ENCODE data around the gene TUBAL3.

The TUBAL3 gene

DNA sequence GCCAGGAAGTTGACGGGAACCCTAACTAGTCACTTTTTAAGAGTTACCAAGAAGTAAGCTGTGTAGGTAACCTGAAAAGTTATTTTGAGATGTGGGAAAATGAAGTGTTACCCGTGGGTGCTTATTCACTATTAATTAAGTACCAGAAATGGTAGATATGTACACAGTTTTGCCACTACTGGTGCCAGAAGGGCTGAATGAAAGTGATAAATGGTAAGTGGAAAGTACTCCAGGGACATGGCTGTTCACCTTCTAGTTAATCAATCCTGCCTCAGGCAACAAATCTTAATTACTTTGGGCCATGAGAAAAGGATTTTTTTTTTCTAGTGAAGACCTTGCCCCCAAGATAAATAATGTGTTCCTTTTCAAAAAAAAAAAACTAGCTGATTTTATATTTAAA lies 23.5 kb upstream of the TUBAL3 start:
- no peak overlapping the region for H3K9ac ChIP-seq (ENCODE audit: low read depth, low read length, poor library complexity, severe bottlenecking)
- H3K79me2 ChIP-seq (ENCODE audit: insufficient read depth, low read length) = peaks cover 62% of the 10 kb centered on the region
- H3F3A ChIP-seq (ENCODE audit: low read depth) = 0 out of 2 replicates have a peak, but pooled peaks cover 3% of the 10 kb centered on the region
- TF ChIP-seq EZH2phosphoT487 (IDR thresholded peaks at IDR 0.05; ENCODE audit: borderline replicate concordance) = no peak
- TF ChIP-seq, protein P1, sequence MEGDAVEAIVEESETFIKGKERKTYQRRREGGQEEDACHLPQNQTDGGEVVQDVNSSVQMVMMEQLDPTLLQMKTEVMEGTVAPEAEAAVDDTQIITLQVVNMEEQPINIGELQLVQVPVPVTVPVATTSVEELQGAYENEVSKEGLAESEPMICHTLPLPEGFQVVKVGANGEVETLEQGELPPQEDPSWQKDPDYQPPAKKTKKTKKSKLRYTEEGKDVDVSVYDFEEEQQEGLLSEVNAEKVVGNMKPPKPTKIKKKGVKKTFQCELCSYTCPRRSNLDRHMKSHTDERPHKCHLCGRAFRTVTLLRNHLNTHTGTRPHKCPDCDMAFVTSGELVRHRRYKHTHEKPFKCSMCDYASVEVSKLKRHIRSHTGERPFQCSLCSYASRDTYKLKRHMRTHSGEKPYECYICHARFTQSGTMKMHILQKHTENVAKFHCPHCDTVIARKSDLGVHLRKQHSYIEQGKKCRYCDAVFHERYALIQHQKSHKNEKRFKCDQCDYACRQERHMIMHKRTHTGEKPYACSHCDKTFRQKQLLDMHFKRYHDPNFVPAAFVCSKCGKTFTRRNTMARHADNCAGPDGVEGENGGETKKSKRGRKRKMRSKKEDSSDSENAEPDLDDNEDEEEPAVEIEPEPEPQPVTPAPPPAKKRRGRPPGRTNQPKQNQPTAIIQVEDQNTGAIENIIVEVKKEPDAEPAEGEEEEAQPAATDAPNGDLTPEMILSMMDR (conservative IDR thresholded peaks at IDR 0.05; ENCODE audit: low read length) = no peak
- no peak overlapping the region for H2AFZ ChIP-seq (ENCODE audit: low read length)
- H3K9me2 ChIP-seq (replicated peaks; ENCODE audit: low read depth, low read length) = no peaks in the 10 kb centered on the region
- no peak overlapping the region for H3K4me3 ChIP-seq (ENCODE audit: low read length, poor library complexity, severe bottlenecking)
- H3K4me1 ChIP-seq (ENCODE audit: insufficient read depth, low read length, poor library complexity, severe bottlenecking) = peaks cover 18% of the 10 kb centered on the region
- H3K36me3 ChIP-seq (ENCODE audit: insufficient read depth, low read length) = peaks cover 55% of the 10 kb centered on the region
- no peaks in the 10 kb centered on the region for H3K27me3 ChIP-seq (ENCODE audit: insufficient read depth, low read length, poor library complexity, severe bottlenecking)
- peaks cover 5% of the 10 kb centered on the region; the same call in 1 of the 2 replicates for H3K9me3 ChIP-seq (ENCODE audit: insufficient read depth, low read depth, low read length)
- H4K20me1 ChIP-seq (ENCODE audit: insufficient read depth, low read length, poor library complexity, severe bottlenecking) = peaks cover 15% of the 10 kb centered on the region
- no peak overlapping the region for H3K4me2 ChIP-seq (ENCODE audit: low read depth, low read length, poor library complexity, severe bottlenecking)

DNA sequence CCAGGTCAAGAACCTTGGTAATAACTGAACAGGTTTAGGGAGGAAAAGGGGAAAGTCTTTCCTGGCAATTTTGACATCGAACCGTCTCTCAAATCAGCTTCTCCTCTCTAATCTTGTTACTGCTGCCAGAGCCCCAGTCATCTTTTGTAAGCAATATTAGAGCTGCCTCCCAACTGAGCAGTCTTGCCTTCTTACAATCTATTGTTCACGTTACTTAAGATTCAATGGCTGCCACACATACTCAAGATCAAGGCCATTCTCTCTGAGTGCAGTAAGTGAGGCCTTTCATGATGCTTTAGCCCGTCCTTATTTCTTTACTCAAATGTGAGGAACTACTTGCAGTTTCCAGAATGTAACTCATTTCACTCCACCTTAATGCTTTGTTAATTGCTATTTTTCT lies 20.1 kb upstream of the TUBAL3 start:
- H3K9me2 ChIP-seq (replicated peaks; ENCODE audit: low read depth, low read length) = no peaks in the 10 kb centered on the region
- H3K4me1 ChIP-seq (ENCODE audit: insufficient read depth, low read length, poor library complexity, severe bottlenecking) = peaks cover 30% of the 10 kb centered on the region
- no peaks in the 10 kb centered on the region for H3K27me3 ChIP-seq (ENCODE audit: insufficient read depth, low read length, poor library complexity, severe bottlenecking)
- H2AFZ ChIP-seq (ENCODE audit: low read length) = no peak overlapping the region
- peaks cover 28% of the 10 kb centered on the region for H3K36me3 ChIP-seq (ENCODE audit: insufficient read depth, low read length)
- no peak overlapping the region for H3K4me3 ChIP-seq (ENCODE audit: low read length, poor library complexity, severe bottlenecking)
- no peaks in the 10 kb centered on the region for H3K9me3 ChIP-seq (ENCODE audit: insufficient read depth, low read depth, low read length)
- peaks cover 82% of the 10 kb centered on the region for H3K79me2 ChIP-seq (ENCODE audit: insufficient read depth, low read length)
- no peak for TF ChIP-seq EZH2phosphoT487 (IDR thresholded peaks at IDR 0.05; ENCODE audit: borderline replicate concordance)
- TF ChIP-seq, protein P1 (conservative IDR thresholded peaks at IDR 0.05; ENCODE audit: low read length) = no peak
- H3K9ac ChIP-seq (ENCODE audit: low read depth, low read length, poor library complexity, severe bottlenecking) = no peak overlapping the region
- H4K20me1 ChIP-seq (ENCODE audit: insufficient read depth, low read length, poor library complexity, severe bottlenecking) = peaks cover 23% of the 10 kb centered on the region
- 0 out of 2 replicates have a peak, but pooled peaks cover 3% of the 10 kb centered on the region for H3F3A ChIP-seq (ENCODE audit: low read depth)
- no peak overlapping the region for H3K4me2 ChIP-seq (ENCODE audit: low read depth, low read length, poor library complexity, severe bottlenecking)

DNA sequence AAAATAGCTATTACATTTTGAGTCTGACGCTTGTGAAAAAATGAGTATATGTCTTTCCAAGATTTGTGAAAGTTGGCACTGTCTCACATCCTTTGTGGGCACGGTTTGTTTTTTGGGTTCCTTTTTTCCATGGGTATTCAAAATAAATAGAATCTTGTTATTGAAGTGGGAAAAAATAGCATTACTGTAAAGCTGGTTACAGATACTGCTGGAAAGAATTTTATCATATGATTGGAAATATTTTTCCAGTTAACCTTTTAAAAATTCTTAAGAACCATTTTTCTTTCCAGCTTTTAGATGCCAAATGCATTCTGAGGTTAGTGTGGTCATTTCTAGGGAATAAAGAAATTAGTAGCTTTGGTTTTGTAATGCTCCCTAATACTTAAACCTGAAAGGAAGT lies 19.1 kb upstream of the TUBAL3 start:
- peaks cover 18% of the 10 kb centered on the region for H3K36me3 ChIP-seq (ENCODE audit: insufficient read depth, low read length)
- no peak overlapping the region for H3K9ac ChIP-seq (ENCODE audit: low read depth, low read length, poor library complexity, severe bottlenecking)
- no peaks in the 10 kb centered on the region for H3K27me3 ChIP-seq (ENCODE audit: insufficient read depth, low read length, poor library complexity, severe bottlenecking)
- H3K9me3 ChIP-seq (ENCODE audit: insufficient read depth, low read depth, low read length) = peaks cover 5% of the 10 kb centered on the region; the same call in 1 of the 2 replicates
- no peak overlapping the region for H2AFZ ChIP-seq (ENCODE audit: low read length)
- peaks cover 34% of the 10 kb centered on the region for H3K4me1 ChIP-seq (ENCODE audit: insufficient read depth, low read length, poor library complexity, severe bottlenecking)
- peaks cover 91% of the 10 kb centered on the region for H3K79me2 ChIP-seq (ENCODE audit: insufficient read depth, low read length)
- no peak overlapping the region for H3K4me3 ChIP-seq (ENCODE audit: low read length, poor library complexity, severe bottlenecking)
- no peaks in the 10 kb centered on the region for H3F3A ChIP-seq (ENCODE audit: low read depth)
- H3K4me2 ChIP-seq (ENCODE audit: low read depth, low read length, poor library complexity, severe bottlenecking) = no peak overlapping the region
- no peaks in the 10 kb centered on the region for H3K9me2 ChIP-seq (replicated peaks; ENCODE audit: low read depth, low read length)
- H4K20me1 ChIP-seq (ENCODE audit: insufficient read depth, low read length, poor library complexity, severe bottlenecking) = peaks cover 23% of the 10 kb centered on the region
- TF ChIP-seq, protein P1 (conservative IDR thresholded peaks at IDR 0.05; ENCODE audit: low read length) = no peak
- no peak for TF ChIP-seq EZH2phosphoT487 (IDR thresholded peaks at IDR 0.05; ENCODE audit: borderline replicate concordance)
